ENCODE data around the gene C2orf49. TPM values are rescaled to one million over a fixed set of nuclear protein-coding genes. Genes with fewer than 3 reads are reported as not detected.
A peak's percentile ranks its signal among the peaks of the same experiment; 100 is the strongest.

C2orf49 gene
- total and polyA plus RNA-seq, 9 of the 15 experiments (the other 6 are each of a cell fraction or from before 2014, with no cell fraction given): 17.9 to 38.2 (median 25.6) TPM

DNA sequence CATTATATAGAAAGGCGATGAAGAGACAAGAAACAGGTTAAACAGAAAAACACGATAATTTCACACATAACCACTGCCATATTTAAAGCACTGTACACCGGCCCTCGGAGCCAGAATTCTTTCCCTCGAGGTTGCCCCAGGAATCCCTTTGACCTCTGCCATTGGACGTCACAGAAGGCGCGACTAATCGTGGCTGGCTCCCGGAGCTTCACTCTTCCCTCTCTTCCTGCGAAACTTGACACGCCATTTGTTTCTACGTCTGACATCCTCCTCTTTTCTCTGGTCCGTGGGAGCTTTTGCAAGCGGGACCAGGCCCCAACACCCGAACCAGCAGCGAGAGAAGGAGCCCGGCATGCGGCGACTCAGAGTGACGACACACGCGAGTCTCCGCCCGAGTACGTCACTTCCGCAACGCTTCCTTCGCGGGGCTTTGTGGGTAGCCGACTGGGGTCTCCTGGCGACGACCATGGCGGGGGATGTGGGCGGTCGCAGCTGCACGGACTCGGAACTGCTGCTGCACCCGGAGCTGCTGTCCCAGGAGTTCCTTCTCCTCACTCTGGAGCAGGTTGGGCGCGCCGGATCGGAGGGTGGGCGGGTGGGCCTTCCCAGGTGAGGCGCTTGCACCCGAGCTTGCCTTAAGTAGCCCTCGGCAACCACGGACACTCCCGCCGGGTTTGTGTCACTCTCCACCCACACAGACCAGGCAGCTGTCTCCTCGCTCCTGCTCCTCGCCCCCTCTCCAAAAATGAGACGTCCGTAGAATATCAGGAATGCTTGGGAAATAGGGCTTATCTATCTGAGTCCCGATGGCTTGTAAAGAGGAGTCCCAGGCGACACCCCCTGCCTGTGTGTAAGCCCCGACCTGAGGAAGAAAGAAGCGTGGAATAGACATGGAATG, at the start of gene C2orf49 (continued):
- TF ChIP-seq, protein P1, sequence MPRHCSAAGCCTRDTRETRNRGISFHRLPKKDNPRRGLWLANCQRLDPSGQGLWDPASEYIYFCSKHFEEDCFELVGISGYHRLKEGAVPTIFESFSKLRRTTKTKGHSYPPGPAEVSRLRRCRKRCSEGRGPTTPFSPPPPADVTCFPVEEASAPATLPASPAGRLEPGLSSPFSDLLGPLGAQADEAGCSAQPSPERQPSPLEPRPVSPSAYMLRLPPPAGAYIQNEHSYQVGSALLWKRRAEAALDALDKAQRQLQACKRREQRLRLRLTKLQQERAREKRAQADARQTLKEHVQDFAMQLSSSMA (CRISPR knock-in tag; IDR thresholded peaks at IDR 0.05): no peak
- TF ChIP-seq RBM39 (optimal IDR thresholded peaks at IDR 0.05; ENCODE audit: low read depth, low read length): no peak
- peak; percentile 76 for TF ChIP-seq EGR1 (conservative IDR thresholded peaks at IDR 0.05)
- no peak for TF ChIP-seq PTTG1 (tag; IDR thresholded peaks at IDR 0.05; ENCODE audit: low read depth)
- TF ChIP-seq, protein P2, sequence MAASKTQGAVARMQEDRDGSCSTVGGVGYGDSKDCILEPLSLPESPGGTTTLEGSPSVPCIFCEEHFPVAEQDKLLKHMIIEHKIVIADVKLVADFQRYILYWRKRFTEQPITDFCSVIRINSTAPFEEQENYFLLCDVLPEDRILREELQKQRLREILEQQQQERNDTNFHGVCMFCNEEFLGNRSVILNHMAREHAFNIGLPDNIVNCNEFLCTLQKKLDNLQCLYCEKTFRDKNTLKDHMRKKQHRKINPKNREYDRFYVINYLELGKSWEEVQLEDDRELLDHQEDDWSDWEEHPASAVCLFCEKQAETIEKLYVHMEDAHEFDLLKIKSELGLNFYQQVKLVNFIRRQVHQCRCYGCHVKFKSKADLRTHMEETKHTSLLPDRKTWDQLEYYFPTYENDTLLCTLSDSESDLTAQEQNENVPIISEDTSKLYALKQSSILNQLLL (CRISPR knock-in tag; IDR thresholded peaks at IDR 0.05; ENCODE audit: borderline replicate concordance): no peak
- TF ChIP-seq MXI1 (IDR thresholded peaks at IDR 0.05; ENCODE audit: low read depth, low read length): peak; percentile 68
- TF ChIP-seq, protein P3, sequence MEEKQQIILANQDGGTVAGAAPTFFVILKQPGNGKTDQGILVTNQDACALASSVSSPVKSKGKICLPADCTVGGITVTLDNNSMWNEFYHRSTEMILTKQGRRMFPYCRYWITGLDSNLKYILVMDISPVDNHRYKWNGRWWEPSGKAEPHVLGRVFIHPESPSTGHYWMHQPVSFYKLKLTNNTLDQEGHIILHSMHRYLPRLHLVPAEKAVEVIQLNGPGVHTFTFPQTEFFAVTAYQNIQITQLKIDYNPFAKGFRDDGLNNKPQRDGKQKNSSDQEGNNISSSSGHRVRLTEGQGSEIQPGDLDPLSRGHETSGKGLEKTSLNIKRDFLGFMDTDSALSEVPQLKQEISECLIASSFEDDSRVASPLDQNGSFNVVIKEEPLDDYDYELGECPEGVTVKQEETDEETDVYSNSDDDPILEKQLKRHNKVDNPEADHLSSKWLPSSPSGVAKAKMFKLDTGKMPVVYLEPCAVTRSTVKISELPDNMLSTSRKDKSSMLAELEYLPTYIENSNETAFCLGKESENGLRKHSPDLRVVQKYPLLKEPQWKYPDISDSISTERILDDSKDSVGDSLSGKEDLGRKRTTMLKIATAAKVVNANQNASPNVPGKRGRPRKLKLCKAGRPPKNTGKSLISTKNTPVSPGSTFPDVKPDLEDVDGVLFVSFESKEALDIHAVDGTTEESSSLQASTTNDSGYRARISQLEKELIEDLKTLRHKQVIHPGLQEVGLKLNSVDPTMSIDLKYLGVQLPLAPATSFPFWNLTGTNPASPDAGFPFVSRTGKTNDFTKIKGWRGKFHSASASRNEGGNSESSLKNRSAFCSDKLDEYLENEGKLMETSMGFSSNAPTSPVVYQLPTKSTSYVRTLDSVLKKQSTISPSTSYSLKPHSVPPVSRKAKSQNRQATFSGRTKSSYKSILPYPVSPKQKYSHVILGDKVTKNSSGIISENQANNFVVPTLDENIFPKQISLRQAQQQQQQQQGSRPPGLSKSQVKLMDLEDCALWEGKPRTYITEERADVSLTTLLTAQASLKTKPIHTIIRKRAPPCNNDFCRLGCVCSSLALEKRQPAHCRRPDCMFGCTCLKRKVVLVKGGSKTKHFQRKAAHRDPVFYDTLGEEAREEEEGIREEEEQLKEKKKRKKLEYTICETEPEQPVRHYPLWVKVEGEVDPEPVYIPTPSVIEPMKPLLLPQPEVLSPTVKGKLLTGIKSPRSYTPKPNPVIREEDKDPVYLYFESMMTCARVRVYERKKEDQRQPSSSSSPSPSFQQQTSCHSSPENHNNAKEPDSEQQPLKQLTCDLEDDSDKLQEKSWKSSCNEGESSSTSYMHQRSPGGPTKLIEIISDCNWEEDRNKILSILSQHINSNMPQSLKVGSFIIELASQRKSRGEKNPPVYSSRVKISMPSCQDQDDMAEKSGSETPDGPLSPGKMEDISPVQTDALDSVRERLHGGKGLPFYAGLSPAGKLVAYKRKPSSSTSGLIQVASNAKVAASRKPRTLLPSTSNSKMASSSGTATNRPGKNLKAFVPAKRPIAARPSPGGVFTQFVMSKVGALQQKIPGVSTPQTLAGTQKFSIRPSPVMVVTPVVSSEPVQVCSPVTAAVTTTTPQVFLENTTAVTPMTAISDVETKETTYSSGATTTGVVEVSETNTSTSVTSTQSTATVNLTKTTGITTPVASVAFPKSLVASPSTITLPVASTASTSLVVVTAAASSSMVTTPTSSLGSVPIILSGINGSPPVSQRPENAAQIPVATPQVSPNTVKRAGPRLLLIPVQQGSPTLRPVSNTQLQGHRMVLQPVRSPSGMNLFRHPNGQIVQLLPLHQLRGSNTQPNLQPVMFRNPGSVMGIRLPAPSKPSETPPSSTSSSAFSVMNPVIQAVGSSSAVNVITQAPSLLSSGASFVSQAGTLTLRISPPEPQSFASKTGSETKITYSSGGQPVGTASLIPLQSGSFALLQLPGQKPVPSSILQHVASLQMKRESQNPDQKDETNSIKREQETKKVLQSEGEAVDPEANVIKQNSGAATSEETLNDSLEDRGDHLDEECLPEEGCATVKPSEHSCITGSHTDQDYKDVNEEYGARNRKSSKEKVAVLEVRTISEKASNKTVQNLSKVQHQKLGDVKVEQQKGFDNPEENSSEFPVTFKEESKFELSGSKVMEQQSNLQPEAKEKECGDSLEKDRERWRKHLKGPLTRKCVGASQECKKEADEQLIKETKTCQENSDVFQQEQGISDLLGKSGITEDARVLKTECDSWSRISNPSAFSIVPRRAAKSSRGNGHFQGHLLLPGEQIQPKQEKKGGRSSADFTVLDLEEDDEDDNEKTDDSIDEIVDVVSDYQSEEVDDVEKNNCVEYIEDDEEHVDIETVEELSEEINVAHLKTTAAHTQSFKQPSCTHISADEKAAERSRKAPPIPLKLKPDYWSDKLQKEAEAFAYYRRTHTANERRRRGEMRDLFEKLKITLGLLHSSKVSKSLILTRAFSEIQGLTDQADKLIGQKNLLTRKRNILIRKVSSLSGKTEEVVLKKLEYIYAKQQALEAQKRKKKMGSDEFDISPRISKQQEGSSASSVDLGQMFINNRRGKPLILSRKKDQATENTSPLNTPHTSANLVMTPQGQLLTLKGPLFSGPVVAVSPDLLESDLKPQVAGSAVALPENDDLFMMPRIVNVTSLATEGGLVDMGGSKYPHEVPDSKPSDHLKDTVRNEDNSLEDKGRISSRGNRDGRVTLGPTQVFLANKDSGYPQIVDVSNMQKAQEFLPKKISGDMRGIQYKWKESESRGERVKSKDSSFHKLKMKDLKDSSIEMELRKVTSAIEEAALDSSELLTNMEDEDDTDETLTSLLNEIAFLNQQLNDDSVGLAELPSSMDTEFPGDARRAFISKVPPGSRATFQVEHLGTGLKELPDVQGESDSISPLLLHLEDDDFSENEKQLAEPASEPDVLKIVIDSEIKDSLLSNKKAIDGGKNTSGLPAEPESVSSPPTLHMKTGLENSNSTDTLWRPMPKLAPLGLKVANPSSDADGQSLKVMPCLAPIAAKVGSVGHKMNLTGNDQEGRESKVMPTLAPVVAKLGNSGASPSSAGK (IDR thresholded peaks at IDR 0.05): peak; percentile 44; the same call in 1 of the 2 replicates
- peak; percentile 59 for TF ChIP-seq ETV1 (tag; conservative IDR thresholded peaks at IDR 0.05; ENCODE audit: low read depth)
- TF ChIP-seq SIX5 (IDR thresholded peaks at IDR 0.05; ENCODE audit: borderline replicate concordance in 1 of 2, insufficient read depth in 1 of 2, low read depth in 1 of 2, low read length in 2 of 2): peak in 1 of 2 experiments; percentile 32; a peak in 1 of 4 replicates
- TF ChIP-seq ZNF274 (IDR thresholded peaks at IDR 0.05; ENCODE audit: borderline replicate concordance, low read depth, low read length): no peak
- peak; percentile 31 to 85; a peak in 2 of 4 replicates for TF ChIP-seq TBL1XR1 (IDR thresholded peaks at IDR 0.05; ENCODE audit: low read length in 2 of 2)

All from K562 (cell line).